Thoracic aorta (tissue), 2 donors: Measurements from ENCODE around the gene CMIP. TPM values are rescaled to one million over a fixed set of nuclear protein-coding genes. Genes with fewer than 3 reads are reported as not detected.

Experiments
- ATAC-seq: fragments of 150-250 bp; one replicate; pipeline ENCODE4 v1.8.0; 2017; ENCODE audit warnings: low read depth; ENCODE audit not compliant: insufficient number of reproducible peaks, low FRiP score
- DNase-seq: peaks from one replicate; pipeline ENCODE4 v3.0.0-alpha.2; 2020; ENCODE audit warnings: low spot score
- H3K27ac ChIP-seq, 2 donors: fragments of 200-600 bp; sonication (generic); 1 replicate in 1 of 2; 2 replicates in 1 of 2; pipeline ENCODE4 v1.5.1; 2016; ENCODE audit warnings: mild to moderate bottlenecking in 2 of 2, moderate library complexity in 2 of 2
- H3K27me3 ChIP-seq: fragments of 200-600 bp; sonication (generic); replicated peaks from 2 replicates; pipeline ENCODE4 v1.6.0; 2016; ENCODE audit warnings: mild to moderate bottlenecking; ENCODE audit not compliant: insufficient read depth
- H3K36me3 ChIP-seq: fragments of 200-600 bp; sonication (generic); one replicate; pipeline ENCODE4 v1.5.1; 2016
- H3K4me1 ChIP-seq, 2 donors: fragments of 200-600 bp; sonication (generic); 1 replicate in 1 of 2; 2 replicates in 1 of 2; pipeline versions ENCODE4 v1.5.1 to v1.6.0; 2016; ENCODE audit warnings: low read depth in 2 of 2, mild to moderate bottlenecking in 1 of 2; ENCODE audit not compliant: control insufficient read depth in 1 of 2
- H3K4me3 ChIP-seq: fragments of 200-600 bp; sonication (generic); 2 replicates; pipeline ENCODE4 v1.5.1; 2016; ENCODE audit warnings: mild to moderate bottlenecking
- H3K9me3 ChIP-seq: fragments of 200-600 bp; sonication (generic); 2 replicates; pipeline ENCODE4 v1.5.1; 2016
- CTCF ChIP-seq: fragments of 200-600 bp; sonication (generic); IDR thresholded peaks from one replicate; pipeline ENCODE4 v1.5.1; 2019; ENCODE audit warnings: antibody characterized with exemption
- total RNA-seq, 2 donors: library from RNA; depleted of rRNA; stranded (reverse); fragments of >200 nt; gene quantifications; one replicate each; pipeline versions ENCODE4 v1.1.0 to v1.2.3, GENCODE V29; 2016

CMIP gene
- total RNA-seq, 2 donors from 2014 or later, result 20.8 to 46.8 TPM

DNA sequence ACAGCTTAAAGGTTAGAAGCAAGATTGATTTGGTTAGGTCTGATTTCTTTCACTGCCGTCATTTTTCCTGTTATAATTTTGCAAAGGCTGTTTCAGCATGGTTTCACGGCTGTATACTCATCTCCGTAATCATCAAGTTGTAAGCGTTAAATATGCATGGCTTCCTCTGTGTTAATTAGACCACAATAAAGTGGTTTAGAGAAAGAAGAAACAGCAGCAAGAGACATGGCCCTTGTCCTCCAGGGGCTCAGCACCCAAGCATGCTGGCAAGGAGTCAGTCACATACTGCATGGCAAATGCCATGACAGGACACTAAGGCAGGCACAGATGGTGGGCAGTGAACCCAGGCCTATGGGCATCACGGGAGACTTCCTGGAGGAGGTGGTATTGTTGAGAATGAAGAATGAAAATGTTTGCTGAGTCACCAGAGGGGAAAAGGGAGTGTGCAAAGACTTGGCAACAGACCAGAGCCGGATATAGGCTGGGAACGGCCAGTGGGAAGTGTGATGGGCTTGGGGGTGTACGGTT is 273.1 kb downstream of the CMIP start:
- TF ChIP-seq CTCF, result no peak
- Histone ChIP-seq H3K27ac (no peak overlapping the region), H3K4me1 (no peaks in the 10 kb centered on the region), H3K4me3 (no peak overlapping the region), H3K9me3 (no peaks in the 10 kb centered on the region), H3K36me3 (no peaks in the 10 kb centered on the region), H3K27me3 (no peaks in the 10 kb centered on the region)
- DNase-seq (no peak), ATAC-seq (no peak)

DNA sequence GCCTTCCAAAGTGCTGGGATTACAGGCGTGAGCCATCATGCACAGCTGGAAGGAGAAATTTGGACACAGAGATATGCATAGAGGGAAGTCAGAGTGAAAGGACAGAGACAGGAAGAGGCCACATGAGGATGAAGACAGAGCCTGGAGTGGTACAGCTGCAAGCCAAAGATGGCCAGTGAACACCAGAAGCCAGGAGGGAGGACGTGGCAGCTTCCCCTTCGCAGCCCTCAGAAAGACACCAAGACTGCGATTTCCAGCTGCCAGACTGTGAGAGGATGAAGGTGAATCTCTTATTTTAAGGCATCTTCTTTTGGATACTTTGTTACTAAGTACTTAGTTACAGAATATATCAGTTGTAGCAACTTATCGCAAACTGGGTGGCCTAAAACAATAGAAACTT is 274.0 kb downstream of the CMIP start:
- DNase-seq (no peak), ATAC-seq (no peak)
- Histone ChIP-seq H3K4me1 (no peaks in the 10 kb centered on the region), H3K9me3 (no peaks in the 10 kb centered on the region), H3K36me3 (no peaks in the 10 kb centered on the region), H3K4me3 (peak overlapping the region; percentile 4), H3K27ac (no peak overlapping the region), H3K27me3 (no peaks in the 10 kb centered on the region)
- TF ChIP-seq CTCF, result no peak

DNA sequence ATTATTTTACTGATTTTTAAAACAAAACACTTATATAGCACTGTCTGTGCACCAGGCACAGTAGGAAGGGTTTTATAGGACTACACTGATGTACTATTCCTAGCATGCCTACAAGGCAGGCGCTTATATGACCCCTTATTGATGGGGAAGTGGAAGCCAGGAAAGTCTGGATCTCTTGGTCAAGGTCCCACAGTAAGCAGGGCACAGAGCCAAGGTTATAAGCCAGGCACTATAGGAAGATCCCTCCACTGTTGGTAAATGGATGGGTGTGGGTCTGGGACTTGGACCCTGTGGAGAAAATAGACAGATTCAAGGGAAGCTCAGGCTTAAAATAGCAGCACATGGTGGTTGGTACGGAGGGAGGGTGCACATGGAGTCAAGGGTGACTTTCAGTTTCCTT is 275.4 kb downstream of the CMIP start:
- Histone ChIP-seq H3K9me3 (no peaks in the 10 kb centered on the region), H3K27me3 (no peaks in the 10 kb centered on the region), H3K36me3 (no peaks in the 10 kb centered on the region), H3K4me3 (no peak overlapping the region), H3K4me1 (no peaks in the 10 kb centered on the region), H3K27ac (no peak overlapping the region)
- TF ChIP-seq CTCF, result no peak
- no peak for ATAC-seq
- no peak for DNase-seq

- Histone ChIP-seq H3K27me3 (no peaks in the 10 kb centered on the region), H3K27ac (no peak overlapping the region), H3K9me3 (no peaks in the 10 kb centered on the region), H3K36me3 (no peaks in the 10 kb centered on the region), H3K4me3 (no peak overlapping the region), H3K4me1 (no peaks in the 10 kb centered on the region)
- DNase-seq, result no peak
- ATAC-seq, result no peak
- no peak for TF ChIP-seq CTCF
Observed at GRCh38 chr16:81720973-81721906, 276.6 kb downstream of the CMIP start.

GRCh38 chr16:81723098-81723723 is 278.6 kb downstream of the CMIP start:
- no peaks in the 10 kb centered on the region for H3K4me1 ChIP-seq
- no peaks in the 10 kb centered on the region for H3K9me3 ChIP-seq
- H3K36me3 ChIP-seq, result no peaks in the 10 kb centered on the region
- H3K27ac ChIP-seq, result no peak overlapping the region
- no peaks in the 10 kb centered on the region for H3K27me3 ChIP-seq
- peak; percentile 83 for ATAC-seq
- TF ChIP-seq CTCF, result peak; percentile 71
- no peak overlapping the region for H3K4me3 ChIP-seq
- no peak for DNase-seq
